Measurements from ENCODE around the gene ZNF593OS. TPM values are rescaled to one million over a fixed set of nuclear protein-coding genes. Genes with fewer than 3 reads are reported as not detected.

The ZNF593OS gene
- total and polyA plus RNA-seq, 2 donors (not counting 3 experiments of a cell fraction or from before 2014, with no cell fraction given), result not detected

DNA sequence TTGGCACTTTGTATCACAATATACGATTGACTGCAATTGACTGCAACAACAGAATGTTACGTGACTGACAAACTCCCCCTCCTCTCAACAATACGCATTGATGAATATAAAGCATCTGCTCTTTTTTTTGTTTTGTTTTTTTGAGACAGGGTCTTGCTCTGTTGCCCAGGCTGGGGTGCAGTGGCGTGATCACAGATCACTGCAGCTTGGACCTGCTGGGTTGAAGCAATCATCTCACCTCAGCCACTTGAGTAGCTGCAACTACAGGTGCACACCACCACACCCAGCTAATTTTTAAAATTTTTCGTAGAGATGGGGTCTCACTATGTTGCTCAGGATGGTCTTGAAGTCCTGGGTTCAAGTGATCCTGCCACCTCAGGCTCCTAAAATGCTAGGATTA is 41.1 kb upstream of the ZNF593OS start:
- FAIRE-seq, result no peak
- peaks cover 6 to 8% of the 10 kb centered on the region in 2 experiments for H3K27me3 ChIP-seq (ENCODE audit: control insufficient read depth in 2 of 2, insufficient read depth in 2 of 2, low read length in 2 of 2)
- H3K4me3 ChIP-seq (replicated peaks in 1 of 3; ENCODE audit: insufficient read depth in 1 of 3, low read depth in 1 of 3, low read length in 3 of 3), result no peak overlapping the region
- DNase-seq (ENCODE audit: low read depth, low spot score), result no peak
- no peak overlapping the region for H3K27ac ChIP-seq (ENCODE audit: insufficient read depth, low read depth, low read length)
- intact Hi-C loops (cut with micrococcal nuclease), result no loop called here
- no peak overlapping the region for H3K9ac ChIP-seq (replicated peaks; ENCODE audit: extremely low read depth, insufficient read depth, low read length)
- H3K9me3 ChIP-seq (replicated peaks; ENCODE audit: control insufficient read depth, insufficient read depth, low read length), result no peaks in the 10 kb centered on the region
- H3K4me2 ChIP-seq (ENCODE audit: insufficient read depth, low read length), result no peak overlapping the region
- POLR2A ChIA-PET, result no interaction called here
- no peaks in the 10 kb centered on the region for H4K20me1 ChIP-seq (replicated peaks; ENCODE audit: control insufficient read depth, extremely low read depth, insufficient read depth, low read length)
- BruUV-seq (replicated peaks), result no TSS peak
- H3K36me3 ChIP-seq (ENCODE audit: control insufficient read depth in 2 of 2, extremely low read depth in 1 of 2, insufficient read depth in 2 of 2, low read length in 2 of 2), result no peaks in the 10 kb centered on the region
- no peaks in the 10 kb centered on the region for H3K79me2 ChIP-seq (ENCODE audit: control insufficient read depth, insufficient read depth, low read length)
- no peak overlapping the region for H2AFZ ChIP-seq (ENCODE audit: low read depth, low read length)
- no peaks in the 10 kb centered on the region for H3K9me1 ChIP-seq (replicated peaks; ENCODE audit: control insufficient read depth, extremely low read depth, insufficient read depth, low read length)
- dilution Hi-C loops (cut with MboI; ENCODE audit: extremely low pct_ligation_motif_present, low sequenced_read_pairs), result no loop called here
- TF ChIP-seq MYC (IDR thresholded peaks at IDR 0.05; ENCODE audit: low read depth, low read length) (no peak), GATA2 (IDR thresholded peaks at IDR 0.05; ENCODE audit: insufficient read depth, insufficient read length, low read depth, low read length) (no peak), EZH2 (IDR thresholded peaks at IDR 0.05; ENCODE audit: borderline replicate concordance, low read depth, low read length, severe bottlenecking) (no peak), JUN (IDR thresholded peaks at IDR 0.05; ENCODE audit: borderline replicate concordance, insufficient read depth, insufficient read length, low read depth) (no peak)
- CTCF ChIA-PET, result interaction anchor here (1.5 kb wide), 1 partner anchor 21 kb away, joined by 6 read pairs; the partner anchor contains the start of gene CEP85
- H3K4me1 ChIP-seq (ENCODE audit: control insufficient read depth, extremely low read depth, insufficient read depth, low read length), result no peaks in the 10 kb centered on the region

DNA sequence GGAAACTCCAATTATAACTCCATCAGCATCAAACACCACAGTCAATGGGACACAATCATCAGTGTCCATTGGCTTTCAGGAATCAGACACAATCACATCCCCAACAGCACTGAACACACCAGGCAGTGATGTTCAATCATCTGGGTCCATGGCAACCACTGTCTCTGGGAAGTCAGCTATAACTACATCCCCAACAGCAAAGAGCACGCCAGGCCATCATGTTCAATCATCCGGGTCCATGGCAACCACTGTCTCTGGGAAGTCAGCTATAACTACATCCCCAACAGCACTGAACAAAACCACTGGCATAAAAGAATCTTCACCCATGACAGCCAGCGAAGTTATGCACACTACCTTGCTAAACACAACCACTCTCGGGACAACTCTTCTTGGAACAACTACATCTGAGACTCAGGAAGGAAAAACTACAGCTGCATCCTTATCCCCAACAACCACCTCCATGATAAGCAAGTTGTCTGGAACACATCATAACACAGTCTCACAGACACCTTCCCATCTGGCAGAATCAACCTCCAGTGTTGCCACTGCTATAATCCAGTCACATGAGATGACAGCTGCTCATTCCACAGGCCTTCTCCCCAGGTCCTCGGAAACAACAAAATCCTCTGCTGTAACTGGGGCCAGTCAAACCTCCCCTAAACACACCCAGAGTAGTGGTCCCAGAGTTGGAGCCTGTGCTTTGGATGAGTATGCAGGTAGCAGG is 38.7 kb upstream of the ZNF593OS start:
- TF ChIP-seq JUN (IDR thresholded peaks at IDR 0.05; ENCODE audit: borderline replicate concordance, insufficient read depth, insufficient read length, low read depth) (no peak), GATA2 (IDR thresholded peaks at IDR 0.05; ENCODE audit: insufficient read depth, insufficient read length, low read depth, low read length) (no peak), EZH2 (IDR thresholded peaks at IDR 0.05; ENCODE audit: borderline replicate concordance, low read depth, low read length, severe bottlenecking) (no peak), FOS (IDR thresholded peaks at IDR 0.05; ENCODE audit: borderline replicate concordance, insufficient read depth, low read length) (no peak), MYC (IDR thresholded peaks at IDR 0.05; ENCODE audit: low read depth, low read length) (no peak), POLR2A (IDR thresholded peaks at IDR 0.05; ENCODE audit: low read depth, low read length) (no peak), POLR2AphosphoS5 (IDR thresholded peaks at IDR 0.05; ENCODE audit: insufficient read depth, low read depth, low read length) (no peak)
- TF ChIP-seq, protein P1, sequence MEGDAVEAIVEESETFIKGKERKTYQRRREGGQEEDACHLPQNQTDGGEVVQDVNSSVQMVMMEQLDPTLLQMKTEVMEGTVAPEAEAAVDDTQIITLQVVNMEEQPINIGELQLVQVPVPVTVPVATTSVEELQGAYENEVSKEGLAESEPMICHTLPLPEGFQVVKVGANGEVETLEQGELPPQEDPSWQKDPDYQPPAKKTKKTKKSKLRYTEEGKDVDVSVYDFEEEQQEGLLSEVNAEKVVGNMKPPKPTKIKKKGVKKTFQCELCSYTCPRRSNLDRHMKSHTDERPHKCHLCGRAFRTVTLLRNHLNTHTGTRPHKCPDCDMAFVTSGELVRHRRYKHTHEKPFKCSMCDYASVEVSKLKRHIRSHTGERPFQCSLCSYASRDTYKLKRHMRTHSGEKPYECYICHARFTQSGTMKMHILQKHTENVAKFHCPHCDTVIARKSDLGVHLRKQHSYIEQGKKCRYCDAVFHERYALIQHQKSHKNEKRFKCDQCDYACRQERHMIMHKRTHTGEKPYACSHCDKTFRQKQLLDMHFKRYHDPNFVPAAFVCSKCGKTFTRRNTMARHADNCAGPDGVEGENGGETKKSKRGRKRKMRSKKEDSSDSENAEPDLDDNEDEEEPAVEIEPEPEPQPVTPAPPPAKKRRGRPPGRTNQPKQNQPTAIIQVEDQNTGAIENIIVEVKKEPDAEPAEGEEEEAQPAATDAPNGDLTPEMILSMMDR (IDR thresholded peaks at IDR 0.05; ENCODE audit: extremely low read depth in 1 of 2, insufficient read depth in 1 of 2, low read depth in 1 of 2, low read length in 2 of 2), result no peak
- TF ChIP-seq, protein P2, sequence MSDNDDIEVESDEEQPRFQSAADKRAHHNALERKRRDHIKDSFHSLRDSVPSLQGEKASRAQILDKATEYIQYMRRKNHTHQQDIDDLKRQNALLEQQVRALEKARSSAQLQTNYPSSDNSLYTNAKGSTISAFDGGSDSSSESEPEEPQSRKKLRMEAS (IDR thresholded peaks at IDR 0.05; ENCODE audit: insufficient read depth, insufficient read length), result no peak
- no peak overlapping the region for H2AFZ ChIP-seq (ENCODE audit: low read depth, low read length)
- no peak overlapping the region for H3K4me3 ChIP-seq (replicated peaks in 1 of 3; ENCODE audit: insufficient read depth in 1 of 3, low read depth in 1 of 3, low read length in 3 of 3)
- no peak overlapping the region for H3K27ac ChIP-seq (ENCODE audit: insufficient read depth, low read depth, low read length)
- DNase-seq (ENCODE audit: low read depth, low spot score) (no peak), FAIRE-seq (no peak)
- ChIA-PET CTCF (interaction anchor here (0.6 to 1.4 kb wide), 3 partner anchors 25 to 207 kb away, joined by 3 to 6 read pairs (median 3); no protein-coding TSS in a partner anchor), POLR2A (no interaction called here)
- H3K79me2 ChIP-seq (ENCODE audit: control insufficient read depth, insufficient read depth, low read length), result no peaks in the 10 kb centered on the region
- no peak overlapping the region for H3K9ac ChIP-seq (replicated peaks; ENCODE audit: extremely low read depth, insufficient read depth, low read length)
- peaks cover 6 to 8% of the 10 kb centered on the region in 2 experiments for H3K27me3 ChIP-seq (ENCODE audit: control insufficient read depth in 2 of 2, insufficient read depth in 2 of 2, low read length in 2 of 2)
- dilution Hi-C loops (cut with MboI; ENCODE audit: extremely low pct_ligation_motif_present, low sequenced_read_pairs), result no loop called here
- no peaks in the 10 kb centered on the region for H3K36me3 ChIP-seq (ENCODE audit: control insufficient read depth in 2 of 2, extremely low read depth in 1 of 2, insufficient read depth in 2 of 2, low read length in 2 of 2)
- no peaks in the 10 kb centered on the region for H4K20me1 ChIP-seq (replicated peaks; ENCODE audit: control insufficient read depth, extremely low read depth, insufficient read depth, low read length)
- no peaks in the 10 kb centered on the region for H3K4me1 ChIP-seq (ENCODE audit: control insufficient read depth, extremely low read depth, insufficient read depth, low read length)
- H3K9me1 ChIP-seq (replicated peaks; ENCODE audit: control insufficient read depth, extremely low read depth, insufficient read depth, low read length), result no peaks in the 10 kb centered on the region
- no peaks in the 10 kb centered on the region for H3K9me3 ChIP-seq (replicated peaks; ENCODE audit: control insufficient read depth, insufficient read depth, low read length)
- intact Hi-C loops (cut with micrococcal nuclease), result no loop called here
- BruUV-seq (replicated peaks), result no TSS peak
- no peak overlapping the region for H3K4me2 ChIP-seq (ENCODE audit: insufficient read depth, low read length)

Data from endothelial cell of umbilical vein (primary cell).